ES-I3 (cell line): Measurements from ENCODE around the gene RPUSD3.
A peak's percentile ranks its signal among the peaks of the same experiment; 100 is the strongest.

Source experiments
- H3K36me3 ChIP-seq: 2 replicates; pipeline ENCODE4 v1.6.1; 2013; ENCODE audit warnings: mild to moderate bottlenecking, low read length, control low read depth, moderate library complexity; ENCODE audit not compliant: insufficient read depth
- H3K4me1 ChIP-seq: 2 replicates; pipeline ENCODE4 v1.6.1; 2013; ENCODE audit warnings: mild to moderate bottlenecking, control low read depth, low read length; ENCODE audit not compliant: insufficient read depth
- H3K9ac ChIP-seq: 2 replicates; pipeline ENCODE4 v1.6.1; 2013; ENCODE audit warnings: low read depth, mild to moderate bottlenecking, low read length, moderate library complexity
- H3K9me3 ChIP-seq: 2 replicates; pipeline ENCODE4 v1.6.1; 2013; ENCODE audit warnings: mild to moderate bottlenecking, low read length, moderate library complexity; ENCODE audit not compliant: control insufficient read depth, insufficient read depth

Gene RPUSD3, protein sequence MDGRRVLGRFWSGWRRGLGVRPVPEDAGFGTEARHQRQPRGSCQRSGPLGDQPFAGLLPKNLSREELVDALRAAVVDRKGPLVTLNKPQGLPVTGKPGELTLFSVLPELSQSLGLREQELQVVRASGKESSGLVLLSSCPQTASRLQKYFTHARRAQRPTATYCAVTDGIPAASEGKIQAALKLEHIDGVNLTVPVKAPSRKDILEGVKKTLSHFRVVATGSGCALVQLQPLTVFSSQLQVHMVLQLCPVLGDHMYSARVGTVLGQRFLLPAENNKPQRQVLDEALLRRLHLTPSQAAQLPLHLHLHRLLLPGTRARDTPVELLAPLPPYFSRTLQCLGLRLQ

DNA sequence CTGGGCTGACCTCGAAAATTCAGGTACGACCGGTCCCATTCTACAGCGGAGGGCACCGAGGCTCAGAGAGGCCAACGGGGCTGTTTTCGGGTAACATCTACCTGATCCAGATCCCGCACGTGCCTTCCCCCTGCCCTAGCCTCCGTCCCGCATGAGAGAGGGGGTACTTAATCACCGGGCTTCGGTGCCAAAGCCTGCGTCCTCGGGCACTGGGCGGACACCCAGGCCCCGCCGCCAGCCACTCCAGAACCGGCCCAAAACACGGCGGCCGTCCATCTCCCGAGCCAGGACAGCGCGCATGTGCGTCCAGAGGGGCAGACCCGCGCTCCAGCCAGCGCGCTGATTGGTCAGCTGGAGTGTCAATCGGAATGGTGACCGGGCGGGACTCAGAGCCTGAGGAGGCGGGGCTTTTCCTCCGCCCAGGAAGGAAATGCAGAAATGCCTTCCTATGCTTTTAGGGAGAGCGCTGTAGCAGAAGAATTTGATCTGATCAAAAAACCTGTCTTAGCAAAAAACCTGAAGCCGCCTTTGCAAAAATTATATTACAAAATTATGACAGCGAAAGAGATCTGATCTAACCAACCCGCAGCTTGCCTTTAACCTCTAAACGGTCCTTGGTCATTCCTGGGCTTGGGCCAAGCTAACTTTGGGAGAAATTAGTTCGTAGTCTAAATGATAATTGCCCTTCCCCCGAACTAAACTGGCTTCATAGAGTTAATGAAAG, at the start of gene RPUSD3:
RPUSD3 (minus strand) TSS at position 294 of the 724 bp plus-strand sequence; CDS start at position 276, 18 bp downstream.
- Histone ChIP-seq H3K9ac (peak within 1 kb of the TSS; percentile 98), H3K36me3 (peaks cover 12% of the 10 kb centered on the region), H3K4me1 (no peaks in the 10 kb centered on the region)

DNA sequence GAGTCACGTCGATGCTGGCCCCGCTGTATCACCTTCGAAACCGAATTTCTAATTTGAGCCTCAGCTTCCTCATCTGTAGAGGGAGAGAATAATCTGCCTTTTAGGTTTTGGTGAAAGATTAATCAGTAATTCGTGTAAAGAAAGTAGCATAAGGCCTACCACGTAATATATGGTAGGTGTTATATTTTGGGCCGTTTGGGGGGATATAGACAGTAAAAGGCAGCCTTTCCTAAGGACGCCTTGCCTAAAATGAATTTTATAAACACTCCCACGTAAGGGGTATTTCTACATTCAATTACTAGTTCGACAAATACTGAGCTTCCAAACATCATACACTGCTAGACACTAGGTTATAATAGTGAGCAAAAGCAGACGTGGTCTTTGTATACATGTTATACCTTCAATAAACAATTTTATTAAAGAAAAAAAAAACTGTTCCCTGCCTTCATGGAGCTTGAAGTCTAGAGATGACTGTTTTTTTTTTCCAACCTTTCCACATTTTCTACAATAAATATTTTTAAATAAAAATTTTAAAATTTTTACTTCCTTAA, 47.3 kb upstream of the RPUSD3 start:
- Histone ChIP-seq H3K36me3 (peaks cover 4% of the 10 kb centered on the region; the same call in 1 of the 2 replicates), H3K4me1 (no peaks in the 10 kb centered on the region)

More for the DNA sequence above, at the start of gene RPUSD3:
- no peaks in the 10 kb centered on the region for H3K9me3 ChIP-seq

DNA sequence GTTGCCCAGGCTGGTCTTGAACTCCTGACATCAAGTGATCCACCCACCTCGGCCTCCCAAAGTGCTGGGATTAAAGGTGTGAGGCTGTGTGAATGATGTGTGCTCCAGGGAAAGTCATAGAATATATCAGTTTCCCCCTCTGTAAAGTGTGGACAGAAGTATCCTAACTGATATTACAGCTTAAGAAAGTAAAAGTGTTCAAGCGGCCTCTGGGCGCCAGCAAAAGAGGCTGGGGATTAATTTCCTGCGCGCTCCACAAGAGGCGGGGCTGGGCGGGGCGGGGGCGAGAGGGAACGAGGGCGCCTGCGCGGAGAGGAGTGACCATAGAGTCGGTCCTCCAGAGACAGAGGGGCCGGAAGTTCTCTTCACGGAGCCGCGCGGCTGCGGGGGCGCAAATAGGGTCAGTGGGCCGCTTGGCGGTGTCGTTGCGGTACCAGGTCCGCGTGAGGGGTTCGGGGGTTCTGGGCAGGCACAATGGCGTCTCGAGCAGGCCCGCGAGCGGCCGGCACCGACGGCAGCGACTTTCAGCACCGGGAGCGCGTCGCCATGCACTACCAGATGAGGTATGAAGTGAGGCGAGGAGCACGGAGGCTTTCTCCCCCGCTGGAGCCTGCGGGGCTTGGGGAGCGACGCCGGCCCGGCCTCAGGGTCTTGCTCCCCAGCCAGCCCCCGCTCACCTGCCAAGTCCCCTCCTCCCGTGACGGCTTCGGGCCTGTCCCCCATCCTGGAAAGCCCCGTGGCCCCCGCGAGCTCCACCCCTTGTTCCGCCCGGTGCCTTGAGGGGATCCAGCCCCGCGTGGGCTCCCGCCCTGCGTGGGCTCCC, 46.7 kb upstream of the RPUSD3 start, which contains the start of gene JAGN1:
JAGN1 (plus strand) TSS at position 362 of the 823 bp plus-strand sequence; CDS start at position 475, 113 bp downstream.
- Histone ChIP-seq H3K36me3 (peaks cover 4% of the 10 kb centered on the region; the same call in 1 of the 2 replicates), H3K4me1 (no peaks in the 10 kb centered on the region), H3K9ac (peak within 1 kb of the TSS; percentile 95), H3K9me3 (no peaks in the 10 kb centered on the region)

More for the DNA sequence above, 47.3 kb upstream of the RPUSD3 start:
- Histone ChIP-seq H3K9me3 (no peaks in the 10 kb centered on the region), H3K9ac (peak overlapping the region; percentile 95)

DNA sequence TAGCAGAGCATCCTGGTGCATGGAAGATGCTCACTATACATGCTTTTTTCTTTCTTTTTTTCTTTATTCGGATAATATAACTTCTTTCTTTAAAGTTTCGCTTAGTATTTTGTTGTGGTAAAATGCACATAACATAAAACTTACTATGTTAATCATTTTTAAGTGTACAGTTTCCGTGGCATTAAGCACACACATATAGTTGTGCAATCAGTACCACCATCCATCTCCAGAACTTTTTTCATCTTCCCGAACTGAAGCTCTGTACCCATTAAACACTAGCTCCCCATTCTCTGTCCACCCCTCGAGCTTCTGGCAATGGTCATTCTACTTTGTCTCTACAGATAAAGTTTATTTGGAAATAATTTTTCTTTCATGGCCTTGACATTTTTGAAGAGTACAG, 45.6 kb upstream of the RPUSD3 start:
- Histone ChIP-seq H3K9me3 (no peaks in the 10 kb centered on the region), H3K9ac (no peak overlapping the region), H3K4me1 (peaks cover 3% of the 10 kb centered on the region), H3K36me3 (peaks cover 4% of the 10 kb centered on the region; the same call in 1 of the 2 replicates)

DNA sequence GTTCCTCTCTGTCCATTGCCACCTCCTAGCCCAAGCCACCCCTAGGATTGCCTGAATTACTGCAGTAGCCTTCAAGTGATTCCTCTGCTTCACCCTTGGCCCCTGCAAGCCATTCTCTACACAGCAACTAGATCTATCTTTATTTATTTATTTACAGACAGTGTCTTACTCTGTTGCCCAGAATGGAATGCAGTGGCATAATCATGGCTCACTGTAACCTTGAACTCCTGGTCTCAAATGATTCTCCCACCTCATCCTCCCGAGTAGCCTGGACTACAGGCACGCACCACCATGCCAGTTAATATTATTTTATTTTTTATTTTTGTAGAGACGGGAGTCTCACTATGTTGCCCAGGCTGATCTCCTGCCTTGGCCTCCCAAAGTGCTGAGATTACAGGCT, 44.7 kb upstream of the RPUSD3 start:
- peaks cover 4% of the 10 kb centered on the region; the same call in 1 of the 2 replicates for H3K36me3 ChIP-seq
- peaks cover 12% of the 10 kb centered on the region for H3K4me1 ChIP-seq
- no peak overlapping the region for H3K9ac ChIP-seq

DNA sequence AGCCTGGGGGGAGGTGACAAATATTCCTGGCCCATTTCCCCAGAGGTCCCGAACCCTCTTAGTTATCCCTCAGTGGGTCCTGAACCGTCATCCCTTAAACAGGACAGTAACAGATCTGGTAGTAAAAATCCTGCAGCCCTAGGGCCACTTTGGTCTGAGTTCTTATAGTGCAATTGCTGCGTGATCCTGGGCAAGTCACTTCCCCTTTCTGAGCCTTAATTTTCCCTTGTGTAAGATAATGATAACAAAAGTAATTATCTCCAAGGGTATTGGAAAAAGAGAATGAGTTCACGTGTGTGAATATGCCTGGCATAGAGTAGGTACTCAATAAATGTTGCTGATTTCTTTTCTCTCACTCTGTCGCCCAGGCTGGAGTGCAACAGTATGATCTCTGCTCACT, 43.7 kb upstream of the RPUSD3 start:
- no peaks in the 10 kb centered on the region for H3K36me3 ChIP-seq
- no peaks in the 10 kb centered on the region for H3K9me3 ChIP-seq
- no peak overlapping the region for H3K9ac ChIP-seq

More for the DNA sequence above, 44.7 kb upstream of the RPUSD3 start:
- no peaks in the 10 kb centered on the region for H3K9me3 ChIP-seq

DNA sequence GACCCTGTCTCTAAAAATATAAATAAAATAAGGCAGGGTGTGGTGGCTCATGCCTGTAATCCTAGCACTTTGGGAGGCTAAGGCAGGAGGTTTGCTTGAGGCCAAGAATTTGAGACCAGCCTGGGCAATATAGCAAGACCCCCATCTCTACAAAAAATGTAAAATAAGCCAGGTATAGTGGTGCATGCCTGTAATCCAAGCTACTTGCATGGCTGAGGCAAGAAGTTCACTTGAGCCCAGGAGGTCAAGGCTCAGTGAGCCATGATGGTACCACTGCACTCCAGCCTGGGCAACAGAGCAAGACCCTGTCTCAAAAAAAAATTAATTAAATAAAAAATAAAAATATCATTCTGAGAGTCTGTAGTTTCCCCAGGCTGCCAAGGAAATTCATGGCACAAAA, 42.5 kb upstream of the RPUSD3 start:
- Histone ChIP-seq H3K36me3 (no peaks in the 10 kb centered on the region), H3K9me3 (no peaks in the 10 kb centered on the region), H3K4me1 (peaks cover 12% of the 10 kb centered on the region), H3K9ac (no peak overlapping the region)

More for the DNA sequence above, 43.7 kb upstream of the RPUSD3 start:
- H3K4me1 ChIP-seq = peaks cover 12% of the 10 kb centered on the region

DNA sequence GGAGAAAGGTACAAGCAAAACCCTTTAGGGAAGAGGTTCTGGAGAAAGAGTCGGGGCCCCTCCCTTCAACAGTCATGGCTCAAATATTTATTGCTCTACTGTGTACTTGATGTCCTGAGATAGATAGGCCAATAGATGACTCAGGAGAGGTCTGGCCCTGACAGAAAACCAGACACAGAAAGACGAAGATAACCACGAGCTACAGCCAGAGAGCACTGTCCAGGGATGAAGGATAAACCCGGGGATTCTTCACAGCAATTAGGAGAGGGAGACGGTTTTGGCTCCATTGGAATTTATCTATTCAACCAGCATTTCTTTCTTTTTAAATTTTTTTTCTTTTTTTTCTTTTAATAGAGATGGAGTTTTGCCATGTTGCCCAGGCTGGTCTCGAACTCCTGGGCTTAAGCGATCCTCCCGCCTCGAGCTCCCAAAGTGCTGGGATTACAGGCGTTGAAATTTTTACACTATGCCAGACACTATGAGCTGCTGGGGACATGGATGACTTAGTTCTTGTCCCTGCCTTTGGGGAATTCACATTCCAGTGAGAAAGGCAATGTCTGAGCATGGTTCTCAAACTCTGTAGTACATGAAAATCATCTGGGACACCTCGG, 40.9 kb upstream of the RPUSD3 start:
- no peaks in the 10 kb centered on the region for H3K36me3 ChIP-seq
- H3K9me3 ChIP-seq = no peaks in the 10 kb centered on the region
- H3K9ac ChIP-seq = no peak overlapping the region
- H3K4me1 ChIP-seq = peaks cover 12% of the 10 kb centered on the region

DNA sequence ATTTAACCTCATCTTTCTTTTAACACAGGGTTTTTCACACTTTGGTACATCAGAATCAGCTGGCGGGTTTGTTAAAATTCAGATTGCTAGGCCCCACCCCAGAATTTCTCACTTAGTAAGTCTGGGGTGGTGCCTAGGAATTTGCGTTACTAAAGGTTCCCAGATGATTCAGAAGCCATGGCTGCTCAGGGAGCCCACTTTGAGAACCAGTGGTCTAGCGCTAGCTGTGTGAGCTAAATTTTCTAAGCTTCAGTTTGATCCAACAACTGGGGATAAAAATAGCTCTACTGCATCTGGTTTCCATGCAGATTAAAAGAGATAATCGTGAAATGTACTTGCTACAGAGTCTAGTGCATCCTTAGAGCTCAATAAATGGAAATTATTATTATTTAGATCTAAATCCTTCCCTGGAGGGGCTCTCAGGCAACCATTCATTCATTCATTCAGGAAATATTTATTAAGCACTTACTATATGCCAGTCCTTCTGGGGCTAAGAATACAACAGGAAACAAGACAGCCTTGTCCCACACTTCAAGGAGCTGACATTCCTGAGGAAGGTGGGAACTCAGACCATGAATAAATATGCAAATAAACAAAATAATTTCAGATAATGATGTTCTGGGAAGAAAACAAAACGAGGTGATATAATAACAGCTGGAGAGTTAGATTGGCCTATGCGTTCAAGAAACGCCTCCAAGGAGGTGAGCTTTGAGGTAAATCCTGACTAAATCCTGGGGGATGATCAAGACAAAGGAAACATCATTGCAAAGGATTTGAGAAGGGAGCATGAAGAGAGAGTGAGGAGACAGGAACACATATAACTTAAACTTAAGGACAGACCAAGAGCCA, 40.1 kb upstream of the RPUSD3 start:
- Histone ChIP-seq H3K36me3 (no peaks in the 10 kb centered on the region), H3K9ac (no peak overlapping the region; the same call in 1 of the 2 replicates), H3K4me1 (peaks cover 12% of the 10 kb centered on the region), H3K9me3 (no peaks in the 10 kb centered on the region)

DNA sequence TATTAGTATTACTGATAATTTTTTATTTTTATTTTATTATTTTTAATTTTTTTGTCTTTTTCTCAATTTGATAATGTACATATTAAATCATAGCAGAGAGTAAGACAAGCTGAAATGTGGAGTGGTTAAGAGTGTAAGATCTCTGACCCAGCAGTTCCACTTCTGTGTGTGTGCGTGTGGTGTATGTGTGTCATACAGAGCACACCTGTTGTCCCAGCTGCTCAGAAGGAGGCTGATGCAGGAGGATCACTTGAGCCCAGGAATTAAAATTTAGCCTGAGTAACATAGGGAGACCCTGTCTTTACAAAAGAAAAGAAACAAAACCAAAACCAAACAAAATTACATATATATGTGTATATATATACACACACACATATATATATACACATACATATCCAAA, 37.6 kb upstream of the RPUSD3 start:
- Histone ChIP-seq H3K36me3 (no peaks in the 10 kb centered on the region), H3K9me3 (no peaks in the 10 kb centered on the region), H3K9ac (no peak overlapping the region), H3K4me1 (peaks cover 19% of the 10 kb centered on the region)

DNA sequence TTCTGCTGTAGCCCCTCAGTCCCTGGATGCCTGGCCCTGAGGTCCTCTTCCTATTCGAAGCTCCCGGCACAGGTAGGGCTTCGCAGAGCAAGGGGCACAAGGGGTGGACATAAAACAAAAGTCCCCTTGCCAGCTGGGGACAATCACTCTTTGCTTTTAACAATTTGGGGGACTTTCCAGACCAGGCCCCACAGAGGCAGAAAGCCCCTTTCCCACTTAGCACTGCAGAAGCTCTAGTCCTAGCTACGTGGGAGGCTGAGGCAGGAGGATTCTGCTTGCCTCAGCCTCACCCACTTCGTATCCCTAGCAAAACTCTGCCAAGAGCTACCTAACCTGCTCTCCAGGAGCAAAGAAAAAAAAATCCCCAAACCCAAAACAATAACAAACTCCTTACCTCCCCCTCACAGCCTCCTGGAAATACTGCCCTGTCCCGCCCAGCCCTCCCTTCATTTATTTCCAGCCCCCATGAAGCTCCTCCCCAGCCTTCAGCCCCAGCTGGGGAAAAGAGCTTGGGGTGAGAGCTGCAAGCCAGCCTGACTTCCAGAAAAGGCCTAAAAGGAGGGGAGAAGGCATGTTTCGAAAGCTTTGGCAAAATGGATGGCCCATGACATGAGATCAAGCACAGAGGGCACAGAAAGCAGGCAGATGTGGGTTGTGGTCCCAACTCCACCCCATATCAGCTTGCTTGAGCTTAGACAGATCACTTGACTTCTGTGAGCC, 36.2 kb upstream of the RPUSD3 start, which contains the start of gene CIDEC:
CIDEC (minus strand) TSS at position 424 of the 720 bp plus-strand sequence. CDS start 1,767 bp downstream, outside the sequence.
- Histone ChIP-seq H3K9me3 (no peaks in the 10 kb centered on the region), H3K4me1 (peaks cover 19% of the 10 kb centered on the region), H3K36me3 (no peaks in the 10 kb centered on the region), H3K9ac (no peak within 1 kb of the TSS)

DNA sequence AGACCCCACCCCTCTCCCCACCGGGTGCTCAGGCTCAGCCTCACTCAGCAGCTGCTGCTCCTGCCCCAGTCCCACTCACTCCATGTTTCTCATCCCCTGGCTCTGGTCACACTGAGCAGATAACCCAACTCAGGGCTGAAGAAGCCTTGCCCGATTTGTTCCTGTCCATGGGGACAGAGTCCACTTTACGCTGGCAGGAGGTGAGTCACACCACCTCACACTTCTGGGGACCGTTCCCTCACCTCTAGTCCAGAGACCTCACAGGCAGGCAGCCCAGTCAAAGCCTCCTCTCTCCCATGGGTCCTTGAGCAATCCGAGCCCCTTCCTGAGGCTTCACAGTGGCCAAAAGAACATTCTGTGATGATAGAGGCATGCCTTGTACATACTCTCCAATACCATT, 34.9 kb upstream of the RPUSD3 start:
- Histone ChIP-seq H3K4me1 (peaks cover 9% of the 10 kb centered on the region), H3K9ac (no peak overlapping the region), H3K36me3 (no peaks in the 10 kb centered on the region), H3K9me3 (no peaks in the 10 kb centered on the region)
